SK-N-SH treated with all-trans-retinoic acid at 6 μM for 48 hours (cell line): ENCODE results near the gene PTPRF.

ENCODE experiments used
- ARNTL ChIP-seq: fragments of 450-650 bp; formaldehyde crosslinking; IDR thresholded peaks from 2 replicates; pipeline ENCODE4 v1.5.0; 2020; ENCODE audit warnings: low read depth, mild to moderate bottlenecking, moderate library complexity, borderline replicate concordance
- CREB5 ChIP-seq: fragments of 250-450 bp; sonication (Bioruptor Pico); IDR thresholded peaks from 2 replicates; pipeline ENCODE4 v1.5.1; 2020; ENCODE audit warnings: low read depth, mild to moderate bottlenecking, moderate library complexity
- CSDC2 ChIP-seq: fragments of 250-450 bp; sonication (Bioruptor Pico); IDR thresholded peaks from 2 replicates; pipeline ENCODE4 v1.5.0; 2020; ENCODE audit warnings: mild to moderate bottlenecking, moderate library complexity
- ESRRG ChIP-seq: fragments of 250-450 bp; sonication (Bioruptor Pico); IDR thresholded peaks from 2 replicates; pipeline ENCODE4 v1.6.1; 2021; ENCODE audit warnings: mild to moderate bottlenecking
- GLIS3 ChIP-seq: fragments of 250-450 bp; sonication (Bioruptor Pico); IDR thresholded peaks from 2 replicates; pipeline ENCODE4 v1.5.0; 2020; ENCODE audit warnings: mild to moderate bottlenecking, moderate library complexity
- ISL1 ChIP-seq: fragments of 250-450 bp; sonication (Bioruptor Pico); IDR thresholded peaks from 2 replicates; pipeline ENCODE4 v2.1.2; 2022; ENCODE audit warnings: mild to moderate bottlenecking, moderate library complexity
- OSR1 ChIP-seq: fragments of 250-450 bp; sonication (Bioruptor Pico); IDR thresholded peaks from 2 replicates; pipeline ENCODE4 v1.8.0; 2022; ENCODE audit warnings: moderate library complexity, mild to moderate bottlenecking, inconsistent platforms
- PATZ1 ChIP-seq: fragments of 250-450 bp; sonication (Bioruptor Pico); IDR thresholded peaks from 2 replicates; pipeline ENCODE4 v1.8.0; 2020; ENCODE audit warnings: mild to moderate bottlenecking, moderate library complexity, borderline replicate concordance
- POU6F1 ChIP-seq: fragments of 250-450 bp; sonication (Bioruptor Pico); IDR thresholded peaks from 2 replicates; pipeline ENCODE4 v1.8.0; 2021; ENCODE audit warnings: low read depth, mild to moderate bottlenecking, moderate library complexity, borderline replicate concordance
- ZFP3 ChIP-seq: fragments of 250-450 bp; sonication (Bioruptor Pico); IDR thresholded peaks from 2 replicates; pipeline ENCODE4 v1.5.0; 2020; ENCODE audit warnings: mild to moderate bottlenecking, moderate library complexity
- ZFP30 ChIP-seq: fragments of 450-650 bp; formaldehyde crosslinking; IDR thresholded peaks from 2 replicates; pipeline ENCODE4 v1.5.0; 2022; ENCODE audit warnings: mild to moderate bottlenecking, moderate library complexity
- ZNF8 ChIP-seq: fragments of 450-650 bp; formaldehyde crosslinking; IDR thresholded peaks from 2 replicates; pipeline ENCODE4 v1.5.0; 2020; ENCODE audit warnings: mild to moderate bottlenecking, moderate library complexity

- TF ChIP-seq ISL1 (CRISPR knock-in tag) (no peak), CREB5 (no peak), OSR1 (CRISPR knock-in tag) (no peak), ZFP30 (CRISPR knock-in tag) (no peak), CSDC2 (CRISPR knock-in tag) (no peak), PATZ1 (CRISPR knock-in tag) (no peak), ZFP3 (CRISPR knock-in tag) (no peak), ARNTL (CRISPR knock-in tag) (no peak), ESRRG (CRISPR knock-in tag) (no peak), POU6F1 (no peak), ZNF8 (no peak), GLIS3 (no peak)
Observed at GRCh38 chr1:43546388-43547100, 15.9 kb downstream of the PTPRF start.
